NCI-H1417 treated with DMSO at 0.1 percent for 48 hours (cell line): Measurements from ENCODE around the gene KMO.

Experiments
- DNase-seq: peaks from one replicate; lab custom pipeline; 2025; lab: John Stamatoyannopoulos, UW

KMO gene

DNA sequence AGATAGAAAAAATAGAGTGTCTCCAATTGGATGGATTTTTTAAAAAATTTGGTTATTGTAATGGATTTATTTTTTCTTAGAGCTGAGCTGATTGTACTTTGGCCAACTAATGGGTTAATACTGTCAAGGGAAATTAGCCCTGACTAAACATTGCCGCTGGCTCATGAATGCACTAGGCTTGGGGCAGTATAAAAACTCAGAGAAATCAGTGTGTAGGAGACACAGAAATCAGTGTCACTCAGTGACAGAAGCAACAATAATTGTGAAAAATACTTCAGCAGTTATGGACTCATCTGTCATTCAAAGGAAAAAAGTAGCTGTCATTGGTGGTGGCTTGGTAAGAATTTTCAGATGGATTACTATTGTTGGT, at the start of gene KMO:
Gene KMO, plus strand, starts transcription at position 217 of the 370 bp plus-strand sequence. Its CDS starts 67 bp downstream, at position 284.
- DNase-seq: no peak

DNA sequence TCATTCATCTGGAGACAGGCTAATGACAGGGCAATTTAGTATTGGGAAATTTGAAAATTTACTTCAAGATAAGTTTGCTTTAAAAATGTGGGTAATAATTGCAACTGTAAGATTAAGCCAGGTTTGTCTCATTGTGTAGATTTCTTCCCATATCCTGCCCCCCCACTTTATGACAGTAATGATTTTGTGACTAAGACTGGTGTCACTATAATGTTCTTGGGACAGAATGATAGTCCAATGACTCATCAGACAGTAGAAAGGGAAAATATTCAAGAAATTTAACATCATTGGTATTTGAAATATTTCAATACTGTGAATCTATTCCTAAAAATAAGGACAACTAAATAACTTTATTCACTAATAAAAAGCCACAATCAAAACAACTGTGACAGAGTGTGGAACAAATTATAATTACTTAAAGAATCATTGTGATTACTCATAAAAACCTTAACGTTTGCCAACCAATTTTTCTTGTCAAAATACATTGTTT, 49.4 kb upstream of the KMO start:
- DNase-seq: no peak

DNA sequence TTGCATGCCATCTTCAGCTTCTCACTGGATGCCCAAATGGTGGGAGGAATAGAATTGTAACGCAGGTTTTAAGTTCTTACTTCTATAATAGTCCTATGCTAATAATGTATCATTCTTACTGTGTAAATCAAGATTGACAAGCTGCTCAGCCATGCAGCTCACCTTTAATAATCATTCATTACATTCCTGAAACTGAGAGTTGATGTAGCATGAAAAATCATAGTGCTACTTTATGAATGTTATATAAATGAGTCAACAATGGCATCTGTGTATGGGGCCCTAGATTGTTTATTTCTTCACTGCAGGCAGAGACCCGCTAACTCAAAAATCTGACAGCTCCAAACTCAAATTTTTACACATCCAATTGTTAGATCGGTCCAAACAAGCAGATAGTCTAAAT, 47.0 kb upstream of the KMO start:
- no peak for DNase-seq

DNA sequence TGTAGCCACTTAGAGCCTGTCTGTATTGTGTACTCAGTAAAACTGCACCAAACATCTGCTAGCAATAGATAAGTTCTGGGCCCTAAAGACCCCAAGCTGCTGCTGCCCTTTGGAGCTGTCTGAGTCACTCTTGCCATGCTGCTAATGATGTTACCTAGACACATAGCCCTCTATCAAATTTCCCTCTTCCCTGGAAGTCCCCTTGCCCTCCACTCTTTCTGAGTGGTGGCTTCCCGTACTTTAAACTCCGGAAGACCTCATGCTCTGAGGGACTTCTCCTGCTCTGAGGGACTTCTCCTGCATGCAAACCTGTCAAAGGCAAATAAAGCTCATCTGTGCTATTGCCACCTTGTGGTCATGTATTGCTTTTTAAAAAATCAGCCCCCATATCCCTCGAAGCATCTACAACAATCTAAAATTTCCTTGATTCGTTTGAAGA, 46.6 kb upstream of the KMO start:
- no peak for DNase-seq

DNA sequence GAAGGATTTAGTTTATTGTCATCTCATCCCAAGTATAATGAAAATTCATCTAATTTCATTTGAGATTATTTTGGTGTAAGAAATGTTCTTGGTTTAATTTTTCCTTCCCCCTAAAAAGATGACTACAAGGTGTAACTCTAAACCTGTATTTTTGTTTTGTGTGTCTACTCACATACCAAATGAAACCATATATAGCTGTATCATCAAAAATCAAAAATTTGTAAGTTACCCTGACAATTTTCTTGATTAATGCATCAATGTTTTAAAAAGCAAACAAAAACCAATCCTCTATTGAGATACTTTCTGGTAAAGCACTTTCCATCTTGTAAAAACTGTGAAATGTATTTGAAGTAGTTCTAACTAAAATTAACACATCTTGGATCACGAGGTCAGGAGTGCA, 43.4 kb upstream of the KMO start:
- DNase-seq: no peak

DNA sequence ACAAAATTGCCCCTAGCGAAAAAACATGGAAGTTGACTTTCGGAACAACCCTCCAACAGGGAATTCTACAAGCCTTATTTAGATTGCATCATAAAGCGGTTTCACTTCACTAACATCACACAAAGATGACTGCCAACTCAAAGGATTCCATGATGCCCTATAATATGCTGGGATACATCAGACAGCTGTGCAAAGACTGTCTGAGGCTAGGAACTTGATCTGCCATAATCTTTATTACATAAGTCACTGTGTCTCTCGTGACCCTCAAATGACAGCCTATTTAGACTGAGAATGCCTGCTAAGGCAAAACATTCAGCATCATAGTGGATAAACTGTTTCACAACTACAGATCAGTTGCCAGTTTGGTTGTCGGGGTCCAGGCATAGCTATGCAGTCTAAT, 36.4 kb upstream of the KMO start:
- DNase-seq: no peak

DNA sequence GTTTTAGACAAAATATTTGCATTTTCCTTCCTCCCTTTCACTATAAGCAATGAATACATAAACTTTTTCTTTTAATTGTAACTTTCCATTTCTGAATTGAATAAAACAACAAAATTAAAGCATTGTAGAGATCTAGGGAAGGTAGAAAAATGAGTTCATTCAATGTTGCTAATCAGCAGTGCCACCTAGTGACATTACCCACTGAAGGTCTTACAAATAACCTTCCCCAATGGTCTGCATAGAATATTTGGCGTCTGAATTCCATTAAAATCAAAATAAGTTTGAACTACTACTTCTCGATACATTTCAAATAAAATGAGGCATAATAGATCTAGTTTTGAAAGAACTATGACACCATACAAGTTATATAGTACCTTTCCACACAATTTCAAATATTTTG, 32.3 kb upstream of the KMO start:
- no peak for DNase-seq

DNA sequence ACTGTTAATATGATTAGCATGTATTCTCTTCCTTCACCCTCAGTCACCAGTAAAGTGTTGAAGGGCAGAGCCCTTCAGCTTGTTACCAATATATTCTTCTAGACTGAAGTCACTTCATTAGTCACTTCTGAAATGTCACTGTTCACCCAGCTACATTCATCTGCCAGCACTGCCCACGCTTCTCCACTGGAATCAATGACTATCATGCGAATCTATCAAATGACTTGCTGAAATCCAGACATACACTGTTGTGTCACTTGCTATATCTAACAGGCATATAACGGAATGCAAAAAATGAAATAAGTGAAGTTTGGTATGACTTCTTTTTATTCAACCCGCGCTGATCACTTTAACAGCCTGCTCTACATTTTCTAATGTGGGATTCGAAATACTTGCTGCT, 28.7 kb upstream of the KMO start:
- DNase-seq: no peak

DNA sequence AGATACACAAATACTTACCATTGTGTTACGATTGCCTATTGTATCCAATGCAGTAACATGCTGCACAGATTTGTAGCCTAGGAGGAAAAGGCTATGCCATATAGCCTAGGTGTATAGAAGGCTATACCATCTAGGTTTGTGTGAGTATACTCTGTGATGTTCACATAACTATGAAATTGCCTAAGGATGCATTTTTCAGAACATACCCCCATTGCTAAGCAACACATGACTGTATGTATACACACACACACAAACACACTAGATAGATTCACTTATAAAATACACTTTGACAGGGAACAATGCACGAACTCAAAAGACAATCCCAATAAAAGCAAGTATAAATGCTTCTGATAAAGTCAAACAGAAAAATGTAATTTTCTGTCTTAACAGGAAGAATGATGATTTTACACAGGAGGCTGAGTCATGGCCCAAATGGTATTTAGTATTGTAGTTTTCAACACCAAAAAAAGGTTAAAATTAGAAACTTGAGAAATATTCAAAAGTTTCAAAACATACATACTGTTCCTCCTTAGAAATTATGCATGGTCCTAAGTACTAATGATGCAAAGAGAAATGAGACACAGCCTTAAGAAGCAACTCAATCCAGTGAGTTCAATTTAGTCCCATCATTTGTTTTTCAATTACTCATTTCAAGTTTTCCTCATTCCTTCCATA, 24.9 kb upstream of the KMO start:
- DNase-seq: no peak

DNA sequence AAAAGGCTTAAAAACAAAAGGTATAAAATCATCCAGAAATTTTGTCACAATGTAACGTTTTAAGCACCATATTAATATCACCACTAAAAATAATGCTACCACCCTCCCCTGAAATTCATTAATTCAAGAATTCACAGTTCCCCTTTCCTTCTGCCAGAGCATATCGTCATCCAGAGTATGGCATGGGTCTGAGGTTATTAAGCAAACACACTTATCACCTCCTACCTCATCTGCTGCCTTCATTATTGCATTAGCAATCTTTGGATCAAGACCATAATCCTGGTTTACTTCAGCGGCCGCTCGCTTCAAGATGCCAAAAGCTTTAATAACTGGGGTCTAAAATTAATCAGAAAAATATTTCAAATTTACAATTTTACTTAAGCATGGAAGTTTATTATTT, 18.8 kb upstream of the KMO start:
- DNase-seq: no peak

DNA sequence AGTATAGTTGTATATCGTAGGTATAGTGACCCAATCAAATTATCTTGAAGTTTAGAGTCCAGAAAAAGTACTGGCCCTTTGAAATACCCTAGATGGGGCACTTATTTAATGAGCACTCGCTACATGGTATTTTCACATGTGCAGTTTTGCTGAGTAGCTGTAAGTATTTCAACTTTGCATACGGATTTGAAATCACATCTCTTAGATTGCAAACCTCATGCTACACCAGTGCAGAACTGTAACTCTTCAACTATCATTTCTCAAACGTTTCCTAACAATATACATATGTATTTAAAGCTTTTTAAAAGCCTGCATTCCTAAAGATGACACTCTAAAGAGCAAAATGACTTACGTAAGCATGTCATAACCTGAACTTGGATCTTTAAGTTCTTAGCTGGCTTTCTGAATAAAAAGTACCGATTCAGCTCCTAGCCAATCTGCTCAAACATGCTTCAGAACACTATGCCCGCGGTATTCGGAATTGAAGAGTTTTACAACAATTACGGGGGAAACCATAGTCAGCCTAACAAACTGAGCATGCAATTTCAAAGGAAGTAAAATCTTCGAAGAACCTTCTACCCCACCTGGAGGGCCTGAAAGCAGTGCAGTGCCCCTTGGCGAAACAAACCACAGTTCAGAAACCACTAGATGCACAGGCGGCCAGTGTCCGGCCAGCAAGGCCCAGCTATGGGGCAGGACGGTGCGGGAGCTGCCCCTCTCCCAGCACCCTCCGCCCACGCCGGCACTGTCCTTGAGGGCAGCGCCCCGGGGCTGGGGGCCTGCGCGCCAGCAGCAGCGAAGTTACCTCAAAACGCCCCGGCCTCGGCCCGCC, 13.5 kb upstream of the KMO start:
- no peak for DNase-seq

DNA sequence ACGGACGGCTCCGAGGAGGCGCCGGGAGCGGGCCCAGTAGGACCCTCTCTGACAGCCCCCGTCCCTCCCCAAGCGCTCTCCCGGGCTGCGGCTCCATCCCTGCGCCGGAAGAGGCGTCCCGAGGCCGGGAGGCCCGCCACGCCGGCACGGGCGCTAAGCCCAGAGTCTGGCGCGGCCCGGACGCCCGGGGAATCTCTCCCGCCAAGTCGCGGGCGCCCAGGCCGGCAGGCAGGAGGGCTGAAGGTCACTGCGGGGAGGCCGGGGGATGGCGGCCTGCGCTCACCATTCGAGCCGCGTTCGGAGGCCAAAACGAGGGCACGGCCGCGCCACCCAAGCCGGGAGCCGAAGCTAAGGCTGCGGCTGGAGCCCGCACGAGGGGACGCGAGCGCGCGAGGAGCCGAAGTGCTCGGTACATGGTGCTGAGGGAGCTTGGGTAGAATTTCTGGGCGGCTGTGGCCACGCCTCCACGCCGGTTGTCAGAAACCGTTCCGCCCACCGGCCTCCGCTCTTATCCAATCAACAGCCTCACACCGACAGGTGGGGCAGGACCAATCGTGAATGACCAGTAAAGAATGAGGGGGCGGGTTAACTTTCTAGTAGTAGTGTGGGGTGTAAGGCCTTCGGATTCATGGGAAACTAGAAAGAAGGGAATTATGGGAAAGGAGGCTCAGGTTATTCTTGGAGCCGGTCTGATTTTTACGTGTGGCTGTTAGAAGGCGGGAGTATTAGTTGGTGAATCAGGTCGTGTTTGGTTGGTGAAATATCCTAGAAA, 12.7 kb upstream of the KMO start, which contains the start of gene FH:
Gene FH, minus strand, starts transcription at position 448 of the 772 bp plus-strand sequence. Its CDS starts 33 bp downstream, at position 415.
- DNase-seq: peak; percentile 97

DNA sequence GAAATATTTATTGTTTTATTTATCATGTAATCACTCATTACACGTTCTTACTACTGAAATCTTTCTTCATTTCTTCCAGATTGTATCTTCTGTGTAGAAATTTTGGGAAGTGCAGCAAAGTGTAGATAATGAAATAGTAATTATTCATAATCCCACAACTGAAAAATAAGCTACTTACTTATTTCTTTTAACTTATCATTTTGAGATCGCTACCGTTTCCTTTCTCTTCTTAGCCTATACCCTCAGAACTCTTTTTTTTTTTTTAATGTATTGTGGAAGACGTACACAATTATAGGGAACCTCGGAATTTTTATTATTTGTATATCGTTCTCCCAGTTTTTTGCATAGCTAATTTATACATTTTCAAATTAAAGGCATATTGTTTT, 12.1 kb upstream of the KMO start:
- no peak for DNase-seq

DNA sequence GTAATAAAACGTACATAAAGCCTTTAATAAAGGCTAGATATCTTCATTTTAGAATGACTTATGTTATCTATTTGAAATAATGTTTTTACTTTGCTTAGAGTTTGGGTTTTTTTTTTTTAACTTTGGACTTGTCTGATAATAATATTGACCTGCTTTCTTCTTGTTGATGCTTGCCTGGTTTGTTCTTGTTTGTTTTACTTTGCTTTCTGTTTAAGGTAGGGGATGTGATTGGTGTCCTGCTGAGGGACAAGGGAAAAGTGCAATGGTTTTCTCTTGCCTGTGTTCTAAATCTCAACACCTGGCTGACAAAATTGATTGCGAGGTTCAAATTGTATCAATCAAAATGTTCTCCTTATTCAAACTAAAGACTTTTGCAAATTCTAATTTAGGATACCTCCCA, 10.5 kb upstream of the KMO start:
- no peak for DNase-seq

DNA sequence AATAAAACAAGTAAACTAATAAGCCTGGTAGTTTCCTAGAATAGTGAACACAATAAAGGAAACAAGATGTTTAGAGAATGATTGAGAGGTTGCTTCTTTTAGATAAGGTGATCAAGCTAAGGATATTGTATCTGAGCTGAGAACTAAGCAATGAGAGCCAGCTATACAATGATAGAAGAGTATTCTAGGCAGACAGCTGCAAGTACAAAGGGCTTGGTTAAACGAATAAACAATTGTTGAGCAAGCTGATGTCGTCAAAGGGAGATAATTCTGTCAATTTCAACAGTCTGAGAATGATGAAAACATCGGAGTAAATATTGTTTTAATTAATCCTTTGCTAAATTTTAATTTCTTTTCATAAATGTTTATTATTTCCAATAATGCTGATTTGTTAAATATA, 7.2 kb upstream of the KMO start:
- no peak for DNase-seq

DNA sequence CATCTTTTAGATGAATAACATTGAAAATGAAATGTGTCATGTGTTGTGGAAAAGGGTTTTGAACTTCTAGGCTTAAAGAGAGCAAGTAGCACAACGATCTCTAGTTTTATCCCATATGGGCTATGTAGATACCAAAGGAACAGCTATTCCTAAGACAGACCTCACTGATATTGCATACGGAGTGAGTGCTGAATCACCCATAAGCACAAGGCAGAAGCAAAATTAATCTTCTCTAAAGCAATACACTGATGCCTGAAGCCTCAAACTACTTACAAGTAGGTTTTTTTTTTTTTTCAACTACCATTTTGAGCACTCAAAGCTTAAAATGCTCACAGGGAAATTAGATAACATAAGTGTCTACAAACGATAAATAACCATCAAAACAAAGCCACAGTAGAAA, 5.0 kb upstream of the KMO start:
- DNase-seq: no peak

DNA sequence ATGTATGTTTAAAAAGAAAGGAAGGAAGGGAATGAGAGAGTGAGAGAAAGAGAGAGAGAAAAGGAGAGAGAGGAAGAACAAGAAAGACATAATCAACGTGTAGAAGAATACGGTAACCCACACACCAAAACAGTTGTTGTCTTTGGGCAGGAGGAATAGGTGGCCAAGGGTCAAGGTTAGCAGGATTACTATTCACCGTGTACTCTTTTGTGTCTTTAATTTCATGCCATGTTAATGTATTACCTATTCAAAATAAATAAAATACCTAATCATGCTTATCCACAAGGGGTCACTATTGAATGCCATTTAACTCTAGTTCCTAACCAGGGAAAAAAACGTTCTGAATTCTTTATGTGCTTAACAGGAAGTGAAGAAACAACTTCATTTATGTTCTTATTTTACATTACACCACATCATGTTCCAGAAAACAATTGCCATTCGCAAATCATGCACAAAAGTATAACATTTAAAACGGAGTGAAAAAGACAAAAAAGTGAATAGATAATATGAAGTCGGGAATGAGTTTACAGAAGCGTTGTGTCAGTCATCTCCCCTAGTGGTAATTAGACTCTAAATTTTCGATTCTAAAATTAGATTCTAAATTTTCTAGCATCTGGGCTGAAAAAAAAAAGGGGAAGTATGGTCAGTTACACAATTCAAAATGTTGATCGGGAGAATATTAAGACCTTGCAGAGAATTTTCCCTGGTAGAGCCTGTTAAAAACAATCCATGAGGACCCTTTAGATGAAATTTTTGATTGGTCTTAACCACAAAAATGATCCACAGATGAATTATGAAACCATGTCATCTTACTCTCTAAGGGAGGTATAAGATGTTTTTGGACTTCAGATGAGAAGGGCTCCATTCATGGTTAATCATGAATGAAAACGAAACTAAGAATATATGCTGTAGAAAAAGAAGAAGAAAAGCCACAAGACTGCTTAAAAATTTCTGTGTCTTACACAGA, 700 bp upstream of the KMO start:
- DNase-seq: peak; percentile 72

DNA sequence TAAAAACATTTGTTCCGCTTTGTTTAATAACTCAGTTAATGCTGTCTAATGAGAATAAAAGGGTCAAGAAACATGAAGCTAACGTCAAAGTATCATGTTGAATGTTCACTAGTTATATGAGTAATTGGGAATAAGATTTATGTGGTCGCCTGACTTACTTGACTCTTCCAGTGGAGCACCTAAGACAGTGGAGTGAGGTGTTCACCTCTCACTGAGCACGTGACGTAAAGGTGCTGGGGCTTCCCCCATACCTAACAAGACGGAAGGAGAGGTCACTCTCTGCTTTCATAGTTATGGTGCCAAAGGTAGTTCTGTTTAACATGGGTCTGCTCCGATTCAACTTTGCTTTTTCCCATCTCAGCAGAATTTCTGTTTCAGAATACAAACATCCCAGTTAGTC, 686 bp downstream of the KMO start:
- DNase-seq: no peak

DNA sequence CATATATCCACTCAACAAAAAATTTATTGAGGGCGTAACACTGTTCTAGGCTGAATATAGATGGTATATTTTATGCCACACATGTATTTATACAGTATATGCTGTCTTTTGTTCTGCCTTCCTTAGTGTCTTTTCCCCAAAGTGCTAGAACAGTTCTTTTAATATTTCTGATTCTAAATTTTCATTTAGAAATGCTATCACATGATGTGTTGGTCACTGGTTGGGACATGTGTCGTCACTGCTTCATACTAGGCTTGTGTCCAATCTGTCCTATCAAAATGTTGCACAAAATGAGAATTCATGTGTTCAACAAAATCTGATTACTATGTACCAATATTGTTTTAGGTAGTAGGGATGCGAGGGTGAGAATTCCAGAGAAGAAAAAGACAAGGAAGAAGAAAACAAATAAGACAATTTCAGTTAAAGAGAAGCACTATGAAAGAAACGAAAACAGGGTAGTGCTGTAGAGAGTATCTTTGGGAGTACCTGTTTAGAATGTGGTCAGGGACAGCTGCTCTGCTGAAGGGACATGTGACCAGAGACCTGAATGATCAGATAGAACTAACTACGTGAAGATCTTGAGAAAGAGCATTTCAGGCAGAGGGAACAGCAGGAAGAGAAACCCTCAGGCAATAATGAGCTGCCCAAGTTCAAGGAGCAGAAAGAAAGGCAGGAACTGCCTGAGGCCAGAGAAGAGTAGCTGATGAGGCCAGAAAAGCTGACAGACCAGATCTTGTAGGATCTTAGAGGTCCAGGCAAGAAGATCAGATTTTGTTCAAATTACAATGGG, 1.3 kb downstream of the KMO start:
- no peak for DNase-seq

DNA sequence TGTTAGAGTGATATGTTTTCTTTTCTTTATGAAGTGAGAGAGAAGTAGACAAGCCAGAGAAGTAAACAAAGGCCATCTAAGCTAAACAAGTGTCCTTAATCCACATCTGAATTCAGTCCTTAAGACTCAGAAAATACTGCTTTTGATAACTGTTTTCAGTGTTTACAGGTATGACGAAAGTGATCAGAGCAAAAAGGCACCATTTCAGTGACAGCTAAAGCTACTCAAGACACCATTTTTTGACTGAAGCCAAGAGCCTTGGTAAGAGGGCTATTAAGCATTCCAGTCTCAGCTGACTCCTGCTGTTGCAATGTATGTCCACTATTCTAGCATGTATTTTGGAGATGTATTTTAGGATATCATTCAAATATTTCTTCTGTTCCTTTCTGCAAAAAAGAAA, 4.1 kb downstream of the KMO start:
- DNase-seq: no peak

DNA sequence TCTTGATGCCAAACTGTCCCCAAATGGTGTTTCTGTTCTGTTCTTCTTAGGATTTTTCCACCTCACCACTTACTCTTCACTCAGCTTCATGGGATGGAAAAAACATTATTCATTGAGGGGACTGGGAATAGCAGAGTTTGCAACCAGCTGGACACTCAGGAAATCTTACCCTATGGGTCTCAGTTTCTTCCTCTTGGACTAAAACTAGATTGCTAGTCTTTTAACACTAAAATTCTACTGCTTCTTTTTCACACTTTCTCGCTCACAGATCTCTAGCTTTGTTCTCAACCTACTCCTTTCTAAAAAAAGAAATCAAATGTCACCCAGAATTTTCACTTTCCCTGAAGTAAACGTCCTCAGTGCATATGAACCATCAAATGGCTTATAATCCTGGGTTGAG, 4.8 kb downstream of the KMO start:
- no peak for DNase-seq
